Upper lobe of right lung (tissue), 1 donor: ENCODE results near the gene BFSP1. TPM values are rescaled to one million over a fixed set of nuclear protein-coding genes. Genes with fewer than 3 reads are reported as not detected.

Experiments used
- ATAC-seq: fragments of 200-7000 bp; cut with Tn5 transposase; one replicate; pipeline ENCODE4 v1.9.1; 2020; ENCODE audit warnings: mild to moderate bottlenecking, moderate library complexity
- DNase-seq: peaks from one replicate; pipeline ENCODE4 v3.0.0-alpha.2; 2020
- H3K27ac ChIP-seq: fragments of 200-600 bp; one replicate; pipeline ENCODE4 v1.8.0; 2022
- H3K27me3 ChIP-seq: fragments of 200-600 bp; one replicate; pipeline ENCODE4 v1.8.0; 2022; ENCODE audit warnings: mild to moderate bottlenecking
- H3K36me3 ChIP-seq: fragments of 200-600 bp; one replicate; pipeline ENCODE4 v1.8.0; 2022
- H3K4me1 ChIP-seq: fragments of 200-600 bp; one replicate; pipeline ENCODE4 v1.8.0; 2022
- H3K4me3 ChIP-seq: fragments of 200-600 bp; one replicate; pipeline ENCODE4 v1.8.0; 2022; ENCODE audit warnings: mild to moderate bottlenecking
- H3K9me3 ChIP-seq: fragments of 200-600 bp; one replicate; pipeline ENCODE4 v1.8.0; 2022
- intact Hi-C: fragments of 100-400 bp; cut with DNase I; formaldehyde crosslinking; loops from one replicate; pipeline ENCODE4 v1.11.0; 2022
- total RNA-seq: library from RNA; stranded (reverse); fragmentation: NEBNext Ultra II Directional; extraction: Animal tissue kit (Norgen Biotek cat#: 25700); gene quantifications from one replicate; pipeline ENCODE4 v1.2.1, GENCODE V29; 2021
- TF ChIP-seq, protein P1 (sequence below): fragments of 200-600 bp; IDR thresholded peaks from one replicate; pipeline ENCODE4 v1.8.0; 2022; ENCODE audit warnings: antibody characterized with exemption
- donor health status: DM: no; HTN: yes; CAD: no; lungs with severe emphysema.

The BFSP1 gene
- total RNA-seq, 1 donor from 2014 or later, result 2.7 TPM

DNA sequence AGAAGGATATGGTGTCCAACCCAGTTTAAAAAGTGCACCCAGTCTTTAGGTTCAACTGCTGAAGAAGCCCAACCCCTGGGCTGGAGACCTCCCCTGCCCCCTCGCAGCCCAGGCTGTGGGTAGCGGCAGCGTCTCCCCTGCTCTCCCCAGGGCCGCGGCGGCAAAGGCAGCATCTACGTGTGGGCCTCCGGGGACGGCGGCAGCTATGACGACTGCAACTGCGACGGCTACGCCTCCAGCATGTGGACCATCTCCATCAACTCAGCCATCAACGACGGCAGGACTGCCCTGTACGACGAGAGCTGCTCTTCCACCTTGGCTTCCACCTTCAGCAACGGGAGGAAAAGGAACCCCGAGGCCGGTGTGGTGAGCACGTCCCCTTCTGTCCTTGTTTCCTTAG lies 77.6 kb downstream of the BFSP1 start:
- no peaks in the 10 kb centered on the region for H3K9me3 ChIP-seq
- no peaks in the 10 kb centered on the region for H3K36me3 ChIP-seq
- TF ChIP-seq, protein P1, sequence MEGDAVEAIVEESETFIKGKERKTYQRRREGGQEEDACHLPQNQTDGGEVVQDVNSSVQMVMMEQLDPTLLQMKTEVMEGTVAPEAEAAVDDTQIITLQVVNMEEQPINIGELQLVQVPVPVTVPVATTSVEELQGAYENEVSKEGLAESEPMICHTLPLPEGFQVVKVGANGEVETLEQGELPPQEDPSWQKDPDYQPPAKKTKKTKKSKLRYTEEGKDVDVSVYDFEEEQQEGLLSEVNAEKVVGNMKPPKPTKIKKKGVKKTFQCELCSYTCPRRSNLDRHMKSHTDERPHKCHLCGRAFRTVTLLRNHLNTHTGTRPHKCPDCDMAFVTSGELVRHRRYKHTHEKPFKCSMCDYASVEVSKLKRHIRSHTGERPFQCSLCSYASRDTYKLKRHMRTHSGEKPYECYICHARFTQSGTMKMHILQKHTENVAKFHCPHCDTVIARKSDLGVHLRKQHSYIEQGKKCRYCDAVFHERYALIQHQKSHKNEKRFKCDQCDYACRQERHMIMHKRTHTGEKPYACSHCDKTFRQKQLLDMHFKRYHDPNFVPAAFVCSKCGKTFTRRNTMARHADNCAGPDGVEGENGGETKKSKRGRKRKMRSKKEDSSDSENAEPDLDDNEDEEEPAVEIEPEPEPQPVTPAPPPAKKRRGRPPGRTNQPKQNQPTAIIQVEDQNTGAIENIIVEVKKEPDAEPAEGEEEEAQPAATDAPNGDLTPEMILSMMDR, result no peak
- H3K27me3 ChIP-seq, result peaks cover 8% of the 10 kb centered on the region
- ATAC-seq (no peak), DNase-seq (no peak)
- no peak overlapping the region for H3K27ac ChIP-seq
- H3K4me1 ChIP-seq, result no peaks in the 10 kb centered on the region
- no peak overlapping the region for H3K4me3 ChIP-seq
- intact Hi-C loops, result no loop called here

DNA sequence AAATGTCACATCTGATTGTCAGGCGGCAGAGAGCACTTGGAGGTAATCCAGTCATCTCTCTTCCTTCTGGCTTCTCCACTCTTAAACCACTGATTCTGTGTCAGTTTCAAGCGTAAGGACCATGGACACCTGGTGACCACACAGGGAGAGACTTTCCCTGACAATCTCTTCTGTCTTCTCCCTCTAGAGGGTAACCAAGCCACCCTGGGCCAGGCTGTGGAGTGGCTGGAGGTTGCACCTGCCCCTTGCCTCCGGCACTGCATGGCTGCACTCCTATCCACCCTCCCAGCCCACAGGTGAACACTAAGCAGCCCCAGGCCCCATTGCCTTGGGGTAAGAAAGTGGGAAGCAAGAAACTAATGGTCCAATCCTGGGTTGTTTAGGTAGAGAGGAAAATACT lies 78.7 kb downstream of the BFSP1 start:
- ATAC-seq (no peak), DNase-seq (no peak)
- H3K27me3 ChIP-seq, result peaks cover 8% of the 10 kb centered on the region
- H3K4me3 ChIP-seq, result no peak overlapping the region
- intact Hi-C loops, result no loop called here
- no peak overlapping the region for H3K27ac ChIP-seq
- H3K36me3 ChIP-seq, result no peaks in the 10 kb centered on the region
- TF ChIP-seq, protein P1, result no peak
- no peaks in the 10 kb centered on the region for H3K9me3 ChIP-seq
- H3K4me1 ChIP-seq, result no peaks in the 10 kb centered on the region

DNA sequence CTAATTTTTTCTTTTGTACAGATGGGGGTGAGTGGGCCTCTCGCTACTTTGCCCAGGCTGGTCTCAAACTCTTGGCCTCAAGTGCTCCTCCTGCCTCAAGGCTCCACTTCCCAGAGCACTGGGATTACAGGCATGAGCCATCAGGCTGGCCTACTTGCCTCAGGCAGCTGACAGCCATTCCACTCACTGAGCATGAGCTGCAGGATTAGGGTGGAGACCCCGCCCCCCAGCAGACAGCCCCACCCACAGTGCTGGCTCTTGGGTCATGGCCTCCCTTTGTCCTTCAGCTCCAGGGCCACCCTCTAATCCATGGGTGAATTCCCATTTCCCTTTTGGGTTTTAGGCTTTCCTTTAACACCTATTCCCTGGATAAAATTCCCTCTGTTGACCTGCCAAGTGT lies 82.1 kb downstream of the BFSP1 start:
- DNase-seq (no peak), ATAC-seq (no peak)
- Histone ChIP-seq H3K4me1 (no peaks in the 10 kb centered on the region), H3K27ac (no peak overlapping the region), H3K27me3 (no peaks in the 10 kb centered on the region), H3K9me3 (no peaks in the 10 kb centered on the region), H3K36me3 (no peaks in the 10 kb centered on the region), H3K4me3 (no peak overlapping the region)
- intact Hi-C loops, result no loop called here
- TF ChIP-seq, protein P1, result no peak

DNA sequence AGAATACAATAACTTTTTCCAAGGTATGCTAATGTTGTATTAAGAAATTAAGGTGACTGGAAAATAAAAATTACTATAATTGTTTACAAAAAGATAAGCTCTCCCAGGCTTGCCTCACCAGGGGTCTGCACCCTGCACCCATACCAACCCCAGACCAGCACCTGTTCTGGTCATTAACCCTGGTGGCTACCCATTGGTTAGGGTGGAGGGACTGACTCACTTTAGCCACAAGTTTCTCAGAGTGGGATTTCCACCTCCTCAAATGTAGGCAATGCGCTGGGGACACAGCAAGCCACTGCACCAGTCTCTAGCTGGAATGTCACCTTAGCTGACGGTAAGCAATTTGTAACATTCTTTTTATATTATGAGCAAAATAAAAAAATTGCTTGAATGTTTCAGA lies 83.1 kb downstream of the BFSP1 start:
- Histone ChIP-seq H3K27ac (no peak overlapping the region), H3K4me3 (no peak overlapping the region), H3K4me1 (no peaks in the 10 kb centered on the region), H3K36me3 (no peaks in the 10 kb centered on the region), H3K9me3 (no peaks in the 10 kb centered on the region), H3K27me3 (peaks cover 6% of the 10 kb centered on the region)
- TF ChIP-seq, protein P1, result no peak
- intact Hi-C loops, result no loop called here
- ATAC-seq (no peak), DNase-seq (no peak)

DNA sequence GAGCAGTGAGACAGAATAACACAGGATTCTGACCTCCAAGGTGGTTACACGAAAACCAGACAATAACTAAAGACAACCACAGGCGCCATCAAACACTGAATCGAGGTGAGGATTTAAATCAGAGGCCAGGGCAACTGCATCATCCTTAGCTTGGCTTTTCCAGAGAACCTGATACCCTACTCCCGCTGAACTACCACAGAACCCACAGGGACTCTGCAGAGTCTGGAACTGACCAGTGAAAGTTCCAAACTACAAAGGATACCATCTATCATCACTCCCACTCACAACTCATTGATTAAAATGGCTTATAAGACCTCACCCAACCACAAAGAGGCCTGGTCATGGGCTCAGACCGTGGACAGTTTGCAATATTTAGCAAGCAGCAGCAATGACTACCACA lies 85.0 kb downstream of the BFSP1 start:
- H3K36me3 ChIP-seq, result no peaks in the 10 kb centered on the region
- H3K27ac ChIP-seq, result no peak overlapping the region
- H3K4me1 ChIP-seq, result no peaks in the 10 kb centered on the region
- no peaks in the 10 kb centered on the region for H3K9me3 ChIP-seq
- no peak overlapping the region for H3K4me3 ChIP-seq
- no peak for DNase-seq
- intact Hi-C loops, result no loop called here
- TF ChIP-seq, protein P1, result no peak
- no peak for ATAC-seq
- peaks cover 12% of the 10 kb centered on the region for H3K27me3 ChIP-seq

DNA sequence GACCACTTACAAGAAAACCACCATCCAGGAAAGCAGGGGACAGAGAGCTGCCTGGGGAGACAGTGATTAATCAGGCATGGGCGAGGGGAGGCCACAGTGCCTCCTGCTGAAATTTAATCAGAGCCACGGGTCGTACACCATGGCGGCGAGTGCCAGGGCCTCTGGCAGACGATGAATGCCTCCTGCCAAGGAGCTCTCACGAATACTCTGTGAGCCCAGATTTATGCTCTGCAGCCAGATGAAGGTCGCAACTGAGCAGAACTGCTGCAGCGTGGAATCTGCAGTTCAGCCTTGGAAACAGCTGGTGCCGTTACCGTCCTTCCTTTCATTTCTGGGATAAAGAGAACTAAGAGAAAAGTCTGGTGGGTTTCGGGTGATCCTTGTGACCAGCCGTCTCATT lies 85.6 kb downstream of the BFSP1 start:
- intact Hi-C loops, result no loop called here

More for the DNA sequence above, 85.6 kb downstream of the BFSP1 start:
- DNase-seq (no peak), ATAC-seq (no peak)
- no peak overlapping the region for H3K27ac ChIP-seq
- no peak overlapping the region for H3K4me3 ChIP-seq
- H3K27me3 ChIP-seq, result peaks cover 12% of the 10 kb centered on the region
- H3K4me1 ChIP-seq, result no peaks in the 10 kb centered on the region
- no peaks in the 10 kb centered on the region for H3K36me3 ChIP-seq
- H3K9me3 ChIP-seq, result no peaks in the 10 kb centered on the region
- TF ChIP-seq, protein P1, result no peak
